Measurements from ENCODE around the gene SKI.
"Not testable (repeated sequence)": the region's sequence is repeated elsewhere in the genome, so short reads cannot be mapped to it uniquely, and the experiment has no call there.

Gene SKI

DNA sequence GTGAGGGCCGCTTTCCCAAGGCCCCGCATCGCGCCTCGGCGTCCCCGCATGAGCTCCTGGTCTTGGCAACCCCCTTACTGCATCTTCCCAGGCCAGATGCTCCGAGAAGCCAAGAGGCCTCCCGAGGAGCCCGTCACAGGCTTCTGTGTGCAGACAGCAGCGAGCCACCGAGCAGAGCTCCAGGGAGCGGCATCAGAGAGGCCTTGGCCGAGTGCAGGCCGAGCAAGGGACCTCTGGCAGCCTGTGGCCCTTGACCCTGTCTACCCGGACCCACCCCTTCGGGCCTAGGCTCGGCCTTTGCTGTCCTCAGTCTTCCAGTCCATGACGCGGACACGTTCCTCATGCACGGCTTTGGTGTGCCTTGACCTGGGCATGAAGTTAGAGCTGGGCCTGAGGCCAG, 99.7 kb downstream of the SKI start:
- no peak for DNase-seq

DNA sequence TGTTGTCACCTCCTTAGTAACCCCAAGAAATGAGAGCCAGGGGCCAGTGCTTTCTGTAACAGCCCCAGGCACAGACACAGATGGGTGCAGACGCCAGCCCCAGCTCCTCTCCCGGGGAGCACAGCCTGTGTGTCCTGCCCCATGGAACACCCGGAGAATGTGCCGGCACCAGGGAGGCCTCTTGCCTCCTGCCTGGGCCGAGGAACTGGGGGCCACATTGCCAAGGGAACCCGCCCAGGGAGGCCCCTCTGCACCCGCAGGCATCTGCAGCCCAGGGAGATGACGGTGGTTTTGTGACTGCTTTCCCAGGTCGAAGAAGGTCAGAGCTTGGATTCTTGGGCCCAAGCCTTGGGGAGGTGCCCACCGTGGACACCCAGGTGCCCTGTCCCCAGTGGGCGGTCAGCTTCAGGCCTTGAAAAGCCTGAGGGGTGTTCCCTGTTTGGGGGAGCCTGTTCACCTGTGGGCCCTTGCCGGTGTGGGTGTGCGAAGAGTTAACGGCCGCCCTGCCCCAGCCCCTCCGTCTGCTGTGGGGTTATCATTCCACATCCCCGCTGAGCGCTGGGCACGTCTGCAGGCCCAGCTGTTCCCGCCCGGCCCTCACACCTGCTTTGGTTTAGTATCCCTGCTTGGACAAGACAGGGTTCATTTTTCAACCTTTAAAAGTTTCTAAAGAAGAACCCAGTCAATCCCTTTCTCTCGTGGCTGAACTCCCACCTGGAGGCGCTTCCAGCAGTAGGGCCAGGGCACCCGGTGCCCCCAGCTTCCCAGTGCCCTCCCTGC, 100.7 kb downstream of the SKI start:
- no peak for DNase-seq

- DNase-seq, result no peak
These were observed 101.9 kb downstream of the SKI start for GRCh38 chr1:2330035-2330434.

DNA sequence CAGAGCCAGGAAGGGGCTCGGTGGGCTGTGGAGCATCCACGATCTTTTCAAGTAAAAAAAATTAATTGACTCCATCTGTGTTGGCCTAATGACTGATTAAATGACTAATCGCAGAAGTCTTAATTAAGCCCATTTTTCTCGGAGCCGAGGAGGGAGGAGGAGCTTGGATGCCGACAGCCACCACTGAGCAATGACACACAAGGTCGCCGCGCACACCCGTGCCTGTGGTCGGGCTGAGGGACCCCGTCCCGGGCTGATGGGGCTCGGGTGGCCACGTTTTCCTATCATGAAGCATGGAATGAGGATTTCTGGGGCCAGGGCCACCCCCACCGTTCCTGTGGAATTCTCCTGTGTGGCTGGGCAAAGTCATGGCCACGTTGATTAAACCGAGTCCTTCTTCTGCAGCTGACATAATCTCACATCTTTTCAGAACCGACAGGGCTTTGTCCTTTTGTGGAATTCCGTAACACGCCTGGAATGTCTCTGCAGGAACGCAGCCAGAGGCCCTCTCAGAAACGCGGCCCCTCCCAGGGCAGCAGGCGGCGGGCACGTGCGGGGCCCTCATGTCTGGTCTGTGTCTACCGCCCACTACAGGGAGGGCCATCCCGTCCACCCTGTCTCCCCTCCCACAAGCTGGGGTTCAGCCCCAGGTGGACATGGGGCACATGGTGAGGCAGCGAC, 102.5 kb downstream of the SKI start:
- no peak for DNase-seq

DNA sequence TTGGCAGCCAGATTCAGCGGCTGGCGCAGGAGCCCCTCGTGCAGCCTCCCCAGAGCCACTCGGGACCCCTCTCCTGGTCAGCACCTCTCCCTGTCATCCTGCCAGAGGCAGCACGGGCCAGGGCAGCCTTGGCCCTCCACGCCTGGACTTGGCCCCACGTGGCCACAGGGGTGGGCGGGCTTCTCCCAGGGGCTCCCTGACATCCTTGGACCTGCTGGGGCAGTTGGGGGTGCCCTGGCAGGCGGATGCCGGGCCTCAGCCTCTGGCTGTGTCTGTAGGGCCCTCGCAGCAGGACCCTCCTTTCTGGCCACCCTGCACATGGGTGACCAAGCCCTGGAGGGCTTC, 103.1 kb downstream of the SKI start:
- no peak for DNase-seq

DNA sequence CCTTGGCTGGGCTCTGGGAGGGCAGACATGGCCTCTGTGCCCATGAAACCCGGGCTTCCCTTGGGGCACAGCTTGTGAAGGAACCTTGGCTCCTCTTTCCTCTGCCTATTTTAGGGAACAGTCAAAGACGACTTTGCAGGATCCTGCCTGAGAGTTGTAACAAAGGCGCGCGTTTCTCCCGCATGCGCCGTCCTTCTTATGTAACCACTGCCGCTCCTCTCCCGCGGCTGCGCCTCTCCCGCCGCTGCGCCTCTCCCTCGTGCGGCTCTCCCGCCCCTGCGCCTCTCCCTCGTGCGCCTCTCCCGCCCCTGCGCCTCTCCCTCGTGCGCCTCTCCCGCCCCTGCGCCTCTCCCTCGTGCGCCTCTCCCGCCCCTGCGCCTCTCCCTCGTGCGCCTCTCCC, 103.5 kb downstream of the SKI start:
- not testable (repeated sequence) for DNase-seq

DNA sequence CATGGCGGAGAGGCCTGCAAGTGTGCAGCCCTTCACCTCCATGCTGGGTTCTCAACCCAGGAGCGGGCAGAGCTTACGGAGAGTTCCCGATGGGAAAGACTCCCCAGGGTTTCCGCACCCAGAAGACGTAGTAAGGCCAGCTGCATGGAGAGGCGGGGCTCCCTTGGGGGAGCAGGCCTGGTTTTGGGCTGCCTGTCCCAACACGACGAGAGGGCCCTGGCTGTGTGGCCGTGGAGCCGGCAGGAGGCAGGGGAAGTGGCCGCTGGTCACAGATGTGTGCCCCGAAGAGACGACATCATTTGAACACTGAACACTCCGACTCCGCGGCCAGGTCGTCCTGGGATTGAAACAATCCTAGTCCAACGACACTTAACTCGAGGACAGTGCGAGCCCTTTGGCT, 106.2 kb downstream of the SKI start:
- DNase-seq, result no peak

DNA sequence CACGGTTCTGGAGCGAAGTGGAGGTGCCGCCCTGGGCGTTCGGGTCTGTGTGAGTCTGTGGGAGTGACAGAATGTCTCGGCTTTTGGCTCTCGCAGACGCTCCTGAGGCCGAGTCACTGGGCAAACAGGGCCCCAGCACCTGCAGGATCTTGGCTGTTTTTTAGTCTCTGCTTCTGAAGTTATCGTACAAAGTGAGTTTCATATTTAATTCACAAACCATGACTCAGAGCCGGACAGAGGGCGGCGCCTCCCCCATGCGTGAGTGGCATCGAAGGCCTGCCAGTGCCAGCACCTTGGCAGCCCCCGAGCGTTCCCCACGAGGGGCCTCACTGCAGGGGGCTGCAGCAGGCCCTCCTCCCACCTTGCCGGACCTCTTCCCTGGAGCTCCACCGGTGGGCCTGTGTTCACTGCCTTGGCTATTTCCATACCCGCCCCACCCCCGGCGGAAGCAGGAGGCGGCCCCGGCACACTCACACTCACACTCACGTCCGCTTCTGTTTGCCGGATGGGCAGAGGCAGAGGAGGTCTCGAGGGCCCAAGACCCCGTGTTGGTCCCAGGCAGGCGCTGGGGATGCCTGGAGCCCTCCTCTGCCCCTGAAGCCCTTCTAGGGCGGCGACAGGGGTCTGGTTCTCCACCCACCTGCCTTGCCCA, 106.9 kb downstream of the SKI start:
- no peak for DNase-seq

GRCh38 chr1:2335721-2336455, 107.8 kb downstream of the SKI start:
- DNase-seq, result no peak

DNA sequence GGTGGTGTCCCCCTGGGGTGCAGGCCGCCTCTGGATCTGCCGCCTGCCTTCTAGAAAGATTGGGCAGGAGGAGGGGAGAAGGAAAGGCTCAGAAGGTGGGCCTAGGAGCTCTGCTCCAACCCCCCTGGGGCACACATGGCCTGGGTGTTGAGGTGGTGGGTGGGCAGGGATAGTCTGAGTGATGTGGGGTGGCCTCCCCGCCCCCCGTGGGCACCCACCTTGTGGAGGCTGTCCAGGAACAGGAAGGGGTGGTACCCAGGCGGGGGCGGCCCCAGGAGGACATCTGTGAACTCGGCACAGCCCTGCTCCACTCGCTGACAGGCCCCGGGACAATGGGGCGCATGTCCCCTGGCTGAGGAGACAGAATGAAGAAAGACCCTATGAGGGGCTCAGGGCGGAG, 108.4 kb downstream of the SKI start:
- no peak for DNase-seq

DNA sequence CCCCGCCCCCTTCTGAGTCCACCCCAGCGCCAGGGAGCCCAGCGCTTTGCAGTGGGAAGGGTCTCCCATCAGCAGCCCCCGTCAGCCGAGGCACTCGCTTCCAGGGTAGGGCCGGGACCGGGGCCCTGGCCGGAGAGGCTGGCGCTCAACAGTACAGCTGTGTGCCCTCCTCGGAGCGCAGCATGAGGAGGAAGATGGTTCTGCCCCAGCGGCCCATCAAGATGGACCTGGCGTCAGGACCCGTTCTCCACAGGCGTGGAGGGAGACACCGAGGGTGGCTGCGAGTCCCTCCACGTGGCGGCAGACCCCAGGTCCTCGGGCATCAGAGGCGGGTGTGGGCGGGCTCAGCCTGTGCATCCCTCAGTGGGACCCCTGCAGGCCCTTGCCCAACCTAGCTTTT, 109.0 kb downstream of the SKI start:
- no peak for DNase-seq

DNA sequence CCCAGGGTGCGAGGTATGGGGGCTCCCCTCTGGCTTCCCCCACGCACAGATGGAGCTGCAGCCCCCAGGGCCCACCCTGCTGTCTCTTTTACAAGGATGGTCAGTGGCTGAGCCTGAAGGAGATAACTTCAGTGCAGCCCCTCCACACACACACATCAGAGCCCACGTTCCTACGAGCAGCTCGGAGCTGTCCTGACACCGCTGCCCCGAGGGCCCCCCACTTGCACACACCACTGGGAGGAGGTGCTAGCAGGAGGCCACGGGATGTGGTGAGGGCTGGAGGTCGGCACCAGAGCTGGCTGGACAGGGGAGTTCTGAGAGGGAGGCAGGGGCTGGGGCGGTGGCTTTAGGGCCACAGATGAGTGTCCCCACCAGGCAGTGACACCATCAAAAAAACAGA, 109.4 kb downstream of the SKI start:
- DNase-seq, result no peak

GRCh38 chr1:2339206-2340085, 111.3 kb downstream of the SKI start:
- DNase-seq, result no peak

DNA sequence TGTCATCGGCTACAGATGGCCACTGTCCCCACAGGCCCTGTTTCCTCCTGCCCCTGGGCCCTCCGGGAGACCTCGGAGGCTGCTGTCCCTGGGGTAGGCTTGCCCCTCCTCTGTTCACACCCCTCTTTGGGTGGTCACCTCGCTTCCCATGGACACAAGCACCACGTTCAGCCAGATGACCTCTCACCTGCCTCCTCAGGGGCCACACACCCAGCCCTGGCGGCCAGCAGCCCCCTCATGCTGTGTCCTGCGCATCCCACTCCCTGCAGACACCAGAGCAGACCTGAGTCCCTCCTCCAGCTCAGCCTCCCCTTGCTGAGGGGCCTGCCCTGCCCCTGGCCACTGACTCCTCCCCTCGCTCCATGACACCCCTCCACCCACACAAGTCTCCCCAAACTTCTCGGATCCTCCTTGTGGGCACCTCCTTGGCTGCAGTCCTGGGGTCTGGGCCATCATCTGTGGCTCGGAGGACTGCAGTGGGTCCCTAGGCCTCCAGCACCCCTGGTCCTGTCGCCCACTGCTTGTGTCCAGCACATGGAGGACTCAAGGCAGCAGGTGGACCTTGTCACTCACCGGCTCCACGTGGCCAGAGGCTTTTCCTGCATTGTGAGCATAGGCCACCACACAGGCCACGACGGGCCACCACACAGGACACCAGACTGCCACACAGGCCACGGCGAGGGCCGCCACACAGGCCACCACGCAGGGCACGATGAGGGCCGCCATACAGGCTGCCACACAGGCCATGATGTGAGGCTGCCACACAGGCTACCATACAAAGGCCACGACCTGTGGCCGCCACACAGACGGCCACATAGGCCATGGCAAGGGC, 112.2 kb downstream of the SKI start:
- no peak for DNase-seq

- no peak for DNase-seq
These were observed 112.8 kb downstream of the SKI start for GRCh38 chr1:2340918-2341254.

GRCh38 chr1:2341706-2342383, 113.7 kb downstream of the SKI start:
- DNase-seq, result no peak

DNA sequence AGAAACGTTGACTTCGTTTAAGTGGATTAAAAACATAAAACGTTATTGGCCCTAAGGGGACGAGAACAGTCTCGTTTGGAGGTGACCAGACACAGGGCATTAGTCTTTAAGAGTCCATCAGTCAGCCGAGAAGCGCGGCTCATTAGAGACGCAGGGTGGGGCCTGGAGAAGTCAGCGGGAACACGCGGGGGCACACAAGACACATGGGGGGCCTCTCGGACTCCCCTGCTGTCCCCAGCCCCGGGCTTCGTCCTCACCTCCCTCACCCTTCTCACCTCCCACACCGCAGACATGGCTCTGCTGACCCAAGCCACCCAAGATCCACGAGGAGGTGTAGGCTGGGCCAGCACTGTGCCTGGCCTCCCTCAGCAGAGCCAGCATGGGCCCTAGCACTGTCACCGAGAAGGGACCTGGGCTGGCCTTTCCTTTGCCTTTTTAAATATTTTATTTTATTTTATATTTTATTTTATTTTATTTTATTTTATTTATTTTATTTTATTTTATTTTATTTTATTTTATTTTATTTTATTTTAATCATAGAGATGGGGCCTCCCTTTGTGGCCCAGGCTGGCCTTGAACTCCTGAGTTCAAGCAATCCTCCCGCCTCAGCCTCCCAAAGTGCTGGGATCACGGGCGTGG, 114.4 kb downstream of the SKI start:
- no peak for DNase-seq

DNA sequence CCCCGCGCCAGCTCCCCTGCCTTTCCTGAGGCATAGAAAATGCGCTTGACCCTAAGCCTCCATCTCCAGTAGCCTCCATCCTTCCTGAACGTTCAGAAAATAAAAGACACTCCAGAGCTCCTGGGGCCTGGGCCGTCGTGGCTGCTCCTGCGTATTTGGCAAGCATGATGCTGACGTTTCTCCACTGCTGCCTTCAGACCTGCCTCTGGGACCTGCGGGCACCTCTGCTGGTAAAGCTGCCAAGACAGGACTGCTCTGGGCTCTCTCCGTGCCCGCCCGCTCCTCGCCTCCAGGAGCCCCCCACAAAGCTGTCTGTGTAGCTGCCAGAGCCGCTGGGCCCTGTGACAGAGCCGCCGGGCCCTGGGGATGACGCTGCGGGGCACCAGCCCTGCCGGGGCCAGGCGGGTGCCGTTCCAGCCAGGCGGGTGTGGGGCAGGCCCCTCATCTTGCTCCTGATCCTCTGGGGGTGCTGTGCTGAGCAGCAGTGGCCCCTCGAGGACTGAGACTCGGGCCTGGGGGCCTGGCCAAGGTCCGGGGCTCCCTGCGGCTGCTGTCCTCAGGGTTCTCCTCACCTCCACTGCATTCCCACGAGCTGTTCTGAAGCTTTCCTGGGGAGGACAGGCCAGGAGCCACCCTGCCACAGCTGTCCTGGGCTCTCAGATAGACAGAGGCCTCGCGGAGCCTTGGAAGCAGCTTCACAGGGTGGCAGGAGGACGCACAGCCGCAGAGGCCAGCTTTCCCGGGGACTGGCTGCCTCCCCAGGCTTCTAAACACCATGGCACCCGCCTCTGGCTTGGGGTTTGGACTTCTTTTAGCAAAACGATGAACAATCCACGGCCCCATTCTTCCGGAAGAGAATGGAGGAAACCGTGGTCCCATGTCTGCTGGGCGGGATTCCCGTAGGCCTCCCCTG, 115.2 kb downstream of the SKI start:
- DNase-seq, result no peak

- no peak for DNase-seq
These were observed 116.1 kb downstream of the SKI start for GRCh38 chr1:2344121-2344681.

Measured in hematopoietic multipotent progenitor cell treated with erythropoietin and hydrocortisone succinate and interleukin-3 and kit ligand, for 6 days (in vitro differentiated cells).